ENCODE measurements around the gene MICALL2.

Gene MICALL2

DNA sequence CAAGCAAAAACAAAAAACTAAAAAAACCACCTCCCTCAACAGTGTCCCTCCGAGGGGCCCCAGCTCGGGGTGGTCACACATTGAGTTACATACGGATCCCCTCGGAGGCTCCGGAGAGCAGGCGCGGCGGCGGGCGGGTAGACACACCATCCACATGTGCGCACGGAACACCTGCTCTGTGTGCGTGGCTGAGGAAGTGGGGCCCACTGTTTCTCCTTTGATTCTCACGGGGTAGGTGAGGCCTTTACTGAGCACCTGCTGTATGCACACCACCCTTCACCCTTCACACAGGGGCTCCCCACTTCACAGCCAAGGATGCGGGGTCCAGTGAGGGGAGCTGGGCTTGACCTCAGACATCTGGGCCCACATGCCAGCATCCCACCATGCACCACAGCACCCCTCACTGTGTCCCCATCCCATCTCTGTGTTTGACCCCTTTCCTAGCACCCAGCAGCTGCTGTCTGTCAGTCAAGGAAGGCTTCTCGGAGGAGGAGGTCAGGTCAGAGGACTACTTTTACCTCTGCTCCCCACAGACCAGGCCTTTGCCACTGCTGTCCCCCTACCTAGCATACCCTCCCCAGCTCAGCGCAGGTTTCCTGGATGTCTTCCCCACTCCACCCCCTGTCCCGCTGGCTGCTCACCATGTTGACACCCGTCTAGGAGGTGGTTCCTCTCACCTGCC lies 71.1 kb downstream of the MICALL2 start:
- no peak for DNase-seq

DNA sequence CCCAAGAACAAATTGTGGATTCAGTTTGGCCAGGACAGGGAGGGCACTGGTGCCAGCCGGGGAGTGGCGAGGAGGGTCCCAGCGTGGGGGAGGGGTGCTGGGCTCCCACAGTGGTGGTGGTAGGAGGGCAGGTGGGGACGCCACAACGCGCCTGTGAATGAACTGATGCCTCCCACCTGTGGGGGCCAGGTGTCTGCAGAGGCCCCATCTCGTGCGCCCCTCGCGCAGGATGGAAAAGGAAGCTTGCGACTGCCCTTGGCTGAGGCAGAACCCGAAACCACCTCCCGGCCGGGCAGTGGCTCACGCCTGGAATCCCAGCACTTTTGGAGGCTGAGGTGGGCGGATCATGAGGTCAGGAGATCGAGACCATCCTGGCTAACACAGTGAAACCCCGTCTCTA lies 72.0 kb downstream of the MICALL2 start:
- no peak for DNase-seq

DNA sequence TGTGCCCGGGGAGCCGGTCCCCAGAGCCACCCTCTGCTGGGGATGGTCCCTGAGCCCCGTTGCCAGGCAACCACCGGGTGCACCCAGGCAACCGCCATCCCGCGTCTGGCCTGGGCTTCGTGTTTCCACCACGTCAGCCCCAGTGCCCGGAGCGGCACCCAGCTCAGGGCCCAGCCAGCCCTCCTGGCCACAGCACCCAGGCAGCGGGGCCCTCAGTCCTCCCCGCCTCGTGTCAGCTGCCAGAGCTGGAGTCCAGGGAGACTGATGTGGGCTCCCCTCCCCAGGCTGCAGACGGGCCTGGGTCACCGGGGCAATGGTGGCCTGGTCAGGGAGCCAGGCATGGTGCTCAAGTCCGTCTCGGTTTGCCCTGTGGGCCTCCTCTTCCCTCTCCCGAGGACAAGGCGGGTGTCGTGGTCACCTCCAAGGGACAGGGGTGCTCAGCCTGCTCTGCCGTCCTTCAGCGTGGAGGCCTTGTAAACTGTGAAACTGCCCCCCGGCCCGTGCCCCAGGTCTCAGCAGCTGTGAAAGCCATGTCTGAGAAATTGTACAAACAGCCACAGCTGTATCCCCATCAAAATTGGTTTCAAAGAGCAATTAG lies 72.5 kb downstream of the MICALL2 start:
- no peak for DNase-seq

DNA sequence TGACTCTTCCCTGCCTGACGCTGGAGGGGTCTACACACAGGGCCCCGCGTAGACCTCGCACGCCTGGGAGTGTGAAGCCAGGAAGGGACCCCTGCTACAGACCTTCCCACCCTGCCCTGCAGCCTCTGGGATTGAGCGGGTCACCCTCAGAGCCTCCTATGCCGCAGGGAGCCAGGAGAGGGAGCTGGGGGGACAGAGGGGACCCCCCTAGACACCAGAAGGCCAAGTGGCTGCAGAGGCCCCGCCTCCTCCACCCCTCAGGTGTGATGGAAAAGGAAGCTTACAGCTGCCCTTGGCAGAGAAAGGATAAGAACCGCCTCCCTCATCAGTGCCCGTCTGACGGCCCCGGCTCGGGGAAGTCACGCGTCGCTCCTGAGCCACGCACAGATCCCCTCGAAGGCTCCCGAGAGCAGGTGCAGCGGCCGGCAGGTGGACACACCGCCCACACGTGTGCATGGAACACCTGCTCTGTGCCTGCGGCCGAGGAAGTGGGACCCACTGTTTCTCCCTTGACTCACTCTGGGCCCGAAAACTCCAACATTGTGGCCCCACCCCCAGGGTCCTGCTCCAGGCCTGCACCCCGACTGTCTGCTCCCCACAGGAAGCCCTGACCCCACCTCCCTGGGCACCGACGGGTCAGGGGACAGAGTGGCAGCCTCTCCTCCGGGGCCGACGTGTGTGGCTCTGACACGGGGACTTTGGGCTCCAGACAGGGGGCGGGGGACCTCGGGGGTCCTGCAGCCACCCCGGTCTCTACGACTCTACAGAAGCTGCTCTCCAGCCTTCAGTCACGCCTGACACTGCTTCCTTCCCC lies 73.3 kb downstream of the MICALL2 start:
- no peak for DNase-seq

DNA sequence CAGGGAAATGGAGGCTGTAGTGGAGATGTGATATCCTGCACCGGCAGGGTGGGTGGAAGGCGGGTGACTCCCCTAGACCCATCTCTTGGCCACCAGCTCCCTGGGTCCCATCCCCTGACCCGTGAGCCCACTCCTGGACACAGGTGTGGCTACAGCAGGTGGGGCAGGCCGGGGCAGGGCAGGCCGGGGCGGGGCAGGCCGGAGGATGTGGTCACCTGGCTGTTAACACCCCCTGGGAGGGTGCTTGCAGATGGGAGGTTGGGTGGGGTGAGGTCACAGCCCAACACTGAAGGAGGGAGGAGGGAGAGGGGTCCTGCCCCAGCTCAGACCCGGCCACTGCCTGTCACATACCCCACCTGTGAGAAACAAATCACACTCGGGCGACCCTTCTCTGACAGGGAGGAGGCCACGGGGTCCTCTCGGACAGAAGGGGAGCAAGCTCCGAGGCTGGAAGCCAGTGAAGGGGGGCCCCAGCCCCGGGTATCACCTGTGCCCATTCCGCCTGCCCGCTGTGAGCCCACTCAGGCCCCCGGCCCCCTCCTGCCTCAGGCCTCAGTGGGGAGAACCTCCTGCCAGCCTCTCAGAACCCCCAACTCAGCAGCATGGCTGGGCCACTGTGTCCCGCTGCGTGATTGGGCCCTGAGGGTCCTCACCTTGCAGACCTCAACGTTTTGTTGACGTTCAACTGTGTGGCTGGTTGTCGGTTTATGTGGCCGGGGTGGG lies 74.0 kb downstream of the MICALL2 start:
- no peak for DNase-seq
